Activated CD4-positive, CD25-positive, alpha-beta regulatory T cell treated with anti-CD3 and anti-CD28 coated beads, Interleukin-2, amount 50 U/mL, for 16 hours (primary cell): ENCODE results near the gene HOXB8.

Experiments used
- DNase-seq: peaks from one replicate; pipeline ENCODE4 v3.0.0-alpha.2; 2020; ENCODE audit warnings: low read depth, low spot score

Gene HOXB8

GRCh38 chr17:48610282-48611211 is 4.5 kb downstream of the HOXB8 start, which contains the start of gene HOXB7:
TSS of gene HOXB7 (minus strand) at chr17:48611017. CDS start at chr17:48610918, 99 bp downstream.
- DNase-seq = no peak

GRCh38 chr17:48609759-48610281 is 5.3 kb downstream of the HOXB8 start:
- DNase-seq = no peak

GRCh38 chr17:48609033-48609432 is 6.1 kb downstream of the HOXB8 start:
- no peak for DNase-seq

- DNase-seq = no peak
These were observed 6.6 kb downstream of the HOXB8 start for GRCh38 chr17:48608494-48608834.

- no peak for DNase-seq
These were observed 8.0 kb downstream of the HOXB8 start for GRCh38 chr17:48606892-48607614.

- no peak for DNase-seq
These were observed 8.9 kb downstream of the HOXB8 start for GRCh38 chr17:48605991-48606891.

- no peak for DNase-seq
These were observed 9.6 kb downstream of the HOXB8 start for GRCh38 chr17:48605409-48605919.

GRCh38 chr17:48604770-48605329 is 10.2 kb downstream of the HOXB8 start, which contains the start of gene HOXB6:
TSS of gene HOXB6 (minus strand) at chr17:48604986. CDS start at chr17:48598150, 6,836 bp downstream.
- no peak for DNase-seq

- no peak for DNase-seq
These were observed 10.9 kb downstream of the HOXB8 start for GRCh38 chr17:48603959-48604769.

- no peak for DNase-seq
These were observed 13.3 kb downstream of the HOXB8 start for GRCh38 chr17:48601539-48602425.

GRCh38 chr17:48601207-48601538 is 13.9 kb downstream of the HOXB8 start:
- no peak for DNase-seq

GRCh38 chr17:48600244-48601098 is 14.6 kb downstream of the HOXB8 start:
- DNase-seq = no peak

GRCh38 chr17:48599354-48599753 is 15.7 kb downstream of the HOXB8 start:
- DNase-seq = no peak

GRCh38 chr17:48598736-48599135 is 16.4 kb downstream of the HOXB8 start:
- DNase-seq = no peak

GRCh38 chr17:48597778-48598631 is 17.1 kb downstream of the HOXB8 start:
- DNase-seq = no peak

GRCh38 chr17:48597528-48597777 is 17.6 kb downstream of the HOXB8 start:
- DNase-seq = no peak

- no peak for DNase-seq
These were observed 18.2 kb downstream of the HOXB8 start for GRCh38 chr17:48596735-48597527.
